ENCODE data around the gene TIE1.

GRCh38 chr1:43349594-43350306, 49.0 kb downstream of the TIE1 start:
- TF ChIP-seq ZFP3 (CRISPR knock-in tag; IDR thresholded peaks at IDR 0.05), result no peak
- no peak for TF ChIP-seq CSDC2 (CRISPR knock-in tag; IDR thresholded peaks at IDR 0.05)
- TF ChIP-seq ESRRG (CRISPR knock-in tag; IDR thresholded peaks at IDR 0.05), result no peak
- TF ChIP-seq PATZ1 (CRISPR knock-in tag; IDR thresholded peaks at IDR 0.05; ENCODE audit: borderline replicate concordance), result no peak
- TF ChIP-seq CREB5 (CRISPR knock-in tag; IDR thresholded peaks at IDR 0.05; ENCODE audit: low read depth), result no peak

Measured in SK-N-SH treated with all-trans-retinoic acid at 6 μM for 48 hours (cell line).